ENCODE measurements around the gene TMEM236. TPM values are rescaled to one million over a fixed set of nuclear protein-coding genes. Genes with fewer than 3 reads are reported as not detected.

The TMEM236 gene
- total RNA-seq, 4 donors from 2014 or later = 0.59 to 1.2 (median 0.73) TPM; not detected in 1

DNA sequence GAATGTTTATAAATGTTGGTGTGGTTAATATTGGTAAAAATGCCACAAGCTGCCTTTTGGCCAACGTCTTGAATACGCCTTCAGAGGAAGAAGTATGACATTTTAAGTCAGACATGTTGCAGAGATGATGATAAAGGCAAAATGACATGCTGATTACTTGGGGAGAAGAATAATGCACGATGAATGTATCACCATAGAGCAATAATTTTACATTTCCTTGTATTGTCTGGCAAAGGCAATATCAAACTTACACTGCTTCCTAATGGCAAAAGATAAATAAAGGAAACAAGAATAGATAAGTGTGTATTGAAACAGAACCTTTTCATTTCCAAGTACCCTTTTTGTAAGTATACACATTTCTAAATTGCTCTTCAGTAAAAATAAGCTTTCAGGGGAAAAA, 65.8 kb downstream of the TMEM236 start:
- Histone ChIP-seq H3K27ac (no peak overlapping the region), H3K9me3 (no peaks in the 10 kb centered on the region), H3K4me3 (no peak overlapping the region), H3K36me3 (no peaks in the 10 kb centered on the region), H3K27me3 (no peaks in the 10 kb centered on the region), H3K4me1 (no peaks in the 10 kb centered on the region)
- TF ChIP-seq POLR2A (IDR thresholded peaks at IDR 0.05) = no peak
- TF ChIP-seq, protein P1, sequence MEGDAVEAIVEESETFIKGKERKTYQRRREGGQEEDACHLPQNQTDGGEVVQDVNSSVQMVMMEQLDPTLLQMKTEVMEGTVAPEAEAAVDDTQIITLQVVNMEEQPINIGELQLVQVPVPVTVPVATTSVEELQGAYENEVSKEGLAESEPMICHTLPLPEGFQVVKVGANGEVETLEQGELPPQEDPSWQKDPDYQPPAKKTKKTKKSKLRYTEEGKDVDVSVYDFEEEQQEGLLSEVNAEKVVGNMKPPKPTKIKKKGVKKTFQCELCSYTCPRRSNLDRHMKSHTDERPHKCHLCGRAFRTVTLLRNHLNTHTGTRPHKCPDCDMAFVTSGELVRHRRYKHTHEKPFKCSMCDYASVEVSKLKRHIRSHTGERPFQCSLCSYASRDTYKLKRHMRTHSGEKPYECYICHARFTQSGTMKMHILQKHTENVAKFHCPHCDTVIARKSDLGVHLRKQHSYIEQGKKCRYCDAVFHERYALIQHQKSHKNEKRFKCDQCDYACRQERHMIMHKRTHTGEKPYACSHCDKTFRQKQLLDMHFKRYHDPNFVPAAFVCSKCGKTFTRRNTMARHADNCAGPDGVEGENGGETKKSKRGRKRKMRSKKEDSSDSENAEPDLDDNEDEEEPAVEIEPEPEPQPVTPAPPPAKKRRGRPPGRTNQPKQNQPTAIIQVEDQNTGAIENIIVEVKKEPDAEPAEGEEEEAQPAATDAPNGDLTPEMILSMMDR (IDR thresholded peaks at IDR 0.05) = no peak
- intact Hi-C loops (cut with DNase I; ENCODE audit: low total_unique reads) = no loop called here
- no peak for DNase-seq

DNA sequence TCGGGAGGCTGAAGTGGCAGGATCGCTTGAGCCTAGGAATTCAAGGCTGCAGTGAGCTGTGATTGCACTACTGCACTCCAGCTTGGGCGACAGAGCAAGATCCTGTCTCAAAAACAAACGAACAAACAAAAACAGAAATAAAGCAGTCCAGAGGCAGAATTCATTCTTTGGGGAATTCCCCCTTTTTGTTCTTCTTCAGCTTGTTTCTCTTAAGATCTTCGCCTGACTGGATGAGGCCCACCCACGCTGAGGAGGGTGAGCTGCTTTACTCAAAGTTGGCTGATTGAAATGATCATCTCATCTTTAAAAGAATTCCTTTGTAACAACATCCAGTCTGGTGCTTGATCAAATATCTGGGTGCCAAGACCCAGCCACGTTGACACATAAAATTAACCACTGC, 67.8 kb downstream of the TMEM236 start:
- no peak overlapping the region for H3K27ac ChIP-seq
- no peak overlapping the region for H3K4me3 ChIP-seq
- H3K4me1 ChIP-seq = no peaks in the 10 kb centered on the region
- DNase-seq = no peak
- intact Hi-C loops (cut with DNase I; ENCODE audit: low total_unique reads) = no loop called here
- TF ChIP-seq, protein P1 (IDR thresholded peaks at IDR 0.05) = no peak
- no peak for TF ChIP-seq POLR2A (IDR thresholded peaks at IDR 0.05)
- no peaks in the 10 kb centered on the region for H3K27me3 ChIP-seq
- no peaks in the 10 kb centered on the region for H3K9me3 ChIP-seq
- no peaks in the 10 kb centered on the region for H3K36me3 ChIP-seq

DNA sequence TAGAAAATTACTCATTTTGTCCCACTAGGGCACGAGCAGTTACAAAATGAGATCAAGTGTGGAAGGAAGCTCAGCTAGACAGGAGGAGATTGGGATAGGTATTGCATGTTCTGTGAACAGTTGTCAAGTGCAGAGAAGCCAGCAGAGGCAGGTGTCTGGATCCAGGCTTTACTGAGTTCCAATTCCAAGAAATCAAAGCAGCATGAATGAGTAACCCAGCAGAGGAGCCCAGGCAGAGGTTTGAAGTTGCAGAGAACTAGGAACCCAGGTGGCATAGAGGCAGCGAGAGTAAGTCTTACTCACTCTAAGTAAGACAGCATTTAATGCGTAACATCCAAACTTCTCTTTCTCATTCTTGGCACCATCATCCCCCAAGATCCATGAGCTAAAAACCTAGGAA, 68.9 kb downstream of the TMEM236 start:
- intact Hi-C loops (cut with DNase I; ENCODE audit: low total_unique reads) = no loop called here
- DNase-seq = no peak
- no peaks in the 10 kb centered on the region for H3K36me3 ChIP-seq

DNA sequence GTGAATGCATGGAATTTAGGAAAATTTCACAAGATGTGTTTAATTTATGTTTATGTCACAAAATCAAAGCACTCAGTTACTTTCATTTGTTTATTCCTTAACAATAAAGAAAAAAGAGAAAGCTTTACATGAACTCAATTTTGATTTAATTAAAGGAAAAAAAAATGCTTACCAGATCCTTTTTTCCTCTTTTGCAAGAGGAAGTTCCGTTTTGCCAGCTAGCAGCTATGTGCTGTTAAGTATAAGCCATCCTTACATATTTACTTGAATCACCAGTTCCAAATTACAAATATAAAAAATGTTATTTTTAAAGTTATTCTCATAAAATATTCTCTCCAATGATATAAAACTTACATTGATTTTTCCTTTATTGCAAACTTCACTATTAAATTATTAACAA, 69.9 kb downstream of the TMEM236 start:
- Histone ChIP-seq H3K36me3 (no peaks in the 10 kb centered on the region), H3K27ac (no peak overlapping the region), H3K4me3 (no peak overlapping the region), H3K4me1 (no peaks in the 10 kb centered on the region), H3K9me3 (no peaks in the 10 kb centered on the region), H3K27me3 (no peaks in the 10 kb centered on the region)
- intact Hi-C loops (cut with DNase I; ENCODE audit: low total_unique reads) = no loop called here
- TF ChIP-seq POLR2A (IDR thresholded peaks at IDR 0.05) = no peak
- TF ChIP-seq, protein P1 (IDR thresholded peaks at IDR 0.05) = no peak
- DNase-seq = no peak

More for the DNA sequence above, 68.9 kb downstream of the TMEM236 start:
- H3K9me3 ChIP-seq = no peaks in the 10 kb centered on the region
- no peaks in the 10 kb centered on the region for H3K27me3 ChIP-seq
- no peak overlapping the region for H3K4me3 ChIP-seq
- H3K27ac ChIP-seq = no peak overlapping the region
- H3K4me1 ChIP-seq = no peaks in the 10 kb centered on the region
- TF ChIP-seq POLR2A (IDR thresholded peaks at IDR 0.05) = no peak
- TF ChIP-seq, protein P1 (IDR thresholded peaks at IDR 0.05) = no peak

DNA sequence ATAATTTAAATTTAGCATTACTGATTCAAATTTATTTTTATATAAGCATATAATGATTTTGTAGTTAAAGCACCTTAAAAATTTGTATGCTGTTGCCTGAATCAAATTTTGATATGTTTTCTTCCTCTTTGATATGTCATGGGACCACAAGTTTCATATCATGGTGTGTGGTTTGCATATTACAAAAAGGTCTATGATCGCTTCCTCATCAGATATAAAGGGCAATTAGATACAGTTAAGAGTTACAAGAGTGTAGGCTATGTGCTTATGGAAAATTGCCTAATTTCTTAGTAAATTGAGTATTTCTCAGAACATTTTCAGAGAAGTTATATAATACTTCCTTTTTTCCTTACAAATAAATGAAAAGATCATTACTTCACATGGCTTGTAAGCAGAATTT, 79.3 kb downstream of the TMEM236 start:
- Histone ChIP-seq H3K4me1 (no peaks in the 10 kb centered on the region), H3K27me3 (no peaks in the 10 kb centered on the region), H3K9me3 (no peaks in the 10 kb centered on the region), H3K36me3 (no peaks in the 10 kb centered on the region), H3K4me3 (no peak overlapping the region), H3K27ac (no peak overlapping the region)
- TF ChIP-seq, protein P1 (IDR thresholded peaks at IDR 0.05) = no peak
- TF ChIP-seq POLR2A (IDR thresholded peaks at IDR 0.05) = no peak
- intact Hi-C loops (cut with DNase I; ENCODE audit: low total_unique reads) = no loop called here
- no peak for DNase-seq

Measured in uterus (tissue), 4 donors.